Stimulated activated naive CD8-positive, alpha-beta T cell treated with anti-CD3 and anti-CD28 coated beads, Interleukin-15, Interleukin-2, amounts not matched to agents 100 ng/mL and 50 ng/mL, for 24 hours (primary cell): ENCODE data around the gene GLI3.

ENCODE experiments used
- H3K27ac Mint-ChIP-seq: one replicate; pipeline ENCODE4 v1.8.0; 2021; ENCODE audit warnings: mild to moderate bottlenecking, mixed read lengths
- H3K27me3 Mint-ChIP-seq: one replicate; pipeline ENCODE4 v1.8.0; 2021; ENCODE audit warnings: mixed read lengths
- H3K36me3 Mint-ChIP-seq: one replicate; pipeline ENCODE4 v1.8.0; 2021; ENCODE audit warnings: low read depth, mixed read lengths
- H3K4me1 Mint-ChIP-seq: one replicate; pipeline ENCODE4 v1.8.0; 2021; ENCODE audit warnings: low read depth, mixed read lengths
- H3K4me3 Mint-ChIP-seq: one replicate; pipeline ENCODE4 v1.8.0; 2021; ENCODE audit warnings: mild to moderate bottlenecking, mixed read lengths
- H3K9me3 Mint-ChIP-seq: one replicate; pipeline ENCODE4 v1.8.0; 2021; ENCODE audit warnings: mixed read lengths

GLI3 gene

DNA sequence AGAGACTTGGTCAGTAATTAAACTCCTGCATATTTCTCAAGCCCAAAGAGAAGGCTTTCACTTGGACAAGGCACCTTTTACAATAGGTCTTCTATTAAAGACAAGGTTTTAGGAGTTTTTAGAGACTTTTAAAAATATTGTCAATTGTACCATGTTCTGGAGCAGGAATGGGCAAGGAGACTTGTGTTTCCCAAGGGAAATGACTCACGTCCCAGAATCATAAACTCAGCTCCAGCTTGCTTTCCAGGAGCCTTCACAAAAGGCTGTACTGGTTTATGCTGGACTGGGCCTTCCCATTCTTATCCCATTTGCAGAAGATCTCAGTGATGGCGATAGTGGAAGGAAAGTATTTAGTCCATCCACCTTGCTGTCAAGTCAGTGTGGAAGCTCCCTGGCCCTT lies 7.8 kb upstream of the GLI3 start:
- H3K36me3 Mint-ChIP-seq = no peaks in the 10 kb centered on the region
- H3K27me3 Mint-ChIP-seq = peaks cover 22% of the 10 kb centered on the region
- H3K27ac Mint-ChIP-seq = no peak overlapping the region
- H3K4me3 Mint-ChIP-seq = no peak overlapping the region
- no peaks in the 10 kb centered on the region for H3K9me3 Mint-ChIP-seq
- H3K4me1 Mint-ChIP-seq = no peaks in the 10 kb centered on the region

DNA sequence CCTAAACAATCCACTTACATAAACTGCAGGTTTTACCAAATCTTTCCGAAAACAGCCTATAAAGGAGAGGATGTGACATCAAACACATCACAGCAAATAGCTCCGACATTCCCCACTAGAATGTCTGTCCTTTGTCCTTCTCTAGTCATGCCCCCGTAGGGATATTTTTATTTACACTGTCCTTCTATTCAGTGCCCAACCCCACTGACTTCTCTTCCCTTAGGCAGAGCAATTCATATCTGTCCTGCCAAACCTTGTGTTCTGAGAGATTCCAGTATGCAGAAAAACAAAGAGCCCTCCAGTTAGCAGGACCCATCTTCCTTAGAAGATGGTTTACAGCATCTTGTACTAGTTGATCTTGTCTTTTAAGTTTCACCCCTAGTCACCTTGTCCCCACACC lies 5.4 kb upstream of the GLI3 start:
- H3K4me1 Mint-ChIP-seq = no peaks in the 10 kb centered on the region
- no peaks in the 10 kb centered on the region for H3K36me3 Mint-ChIP-seq
- no peak overlapping the region for H3K4me3 Mint-ChIP-seq
- peaks cover 39% of the 10 kb centered on the region for H3K27me3 Mint-ChIP-seq
- H3K9me3 Mint-ChIP-seq = no peaks in the 10 kb centered on the region
- no peak overlapping the region for H3K27ac Mint-ChIP-seq

DNA sequence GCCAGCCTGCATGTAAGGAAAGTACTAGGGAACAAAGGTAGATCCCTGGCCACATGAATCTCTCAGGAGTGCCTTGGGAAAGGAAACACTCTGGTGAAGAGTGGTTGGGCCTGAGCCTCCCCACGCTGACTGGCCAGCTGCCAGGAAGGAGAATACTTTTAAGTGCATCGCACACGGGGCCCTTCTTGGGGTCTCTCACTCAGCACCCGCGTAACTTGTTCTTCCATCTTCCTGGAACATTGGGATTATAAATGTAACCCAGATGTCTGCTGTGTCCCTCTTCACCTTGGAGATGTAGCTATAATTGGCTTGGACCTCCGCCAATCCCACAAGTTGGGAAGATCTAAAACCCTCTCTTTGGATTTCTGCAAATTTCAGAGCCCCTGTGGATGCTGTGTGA lies 4.4 kb upstream of the GLI3 start:
- H3K9me3 Mint-ChIP-seq = no peaks in the 10 kb centered on the region
- no peaks in the 10 kb centered on the region for H3K4me1 Mint-ChIP-seq
- no peaks in the 10 kb centered on the region for H3K36me3 Mint-ChIP-seq
- H3K27me3 Mint-ChIP-seq = peaks cover 39% of the 10 kb centered on the region
- H3K27ac Mint-ChIP-seq = no peak overlapping the region
- no peak overlapping the region for H3K4me3 Mint-ChIP-seq

DNA sequence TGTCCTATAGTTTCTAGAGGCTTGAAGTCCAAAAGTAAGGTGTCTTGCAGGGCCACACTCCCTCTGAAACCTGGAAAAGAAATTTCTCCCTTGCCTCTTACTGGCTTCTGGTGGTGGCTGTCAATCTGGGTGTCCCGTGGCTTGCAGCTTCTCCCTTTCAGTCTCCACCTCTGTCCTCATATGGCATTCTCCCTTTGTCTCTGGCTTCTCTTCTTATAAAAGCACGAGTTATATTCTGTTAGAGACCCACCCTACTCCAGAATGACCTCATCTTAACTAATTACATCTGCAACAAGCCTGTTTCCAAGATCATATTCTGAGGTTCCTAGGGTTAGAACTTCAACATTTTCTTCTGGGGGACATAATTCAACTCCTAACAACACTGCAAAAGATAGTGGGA lies 3.4 kb upstream of the GLI3 start:
- Mint-ChIP-seq H3K27ac (no peak overlapping the region), H3K9me3 (no peaks in the 10 kb centered on the region), H3K36me3 (no peaks in the 10 kb centered on the region), H3K4me3 (no peak overlapping the region), H3K4me1 (peaks cover 7% of the 10 kb centered on the region), H3K27me3 (peaks cover 48% of the 10 kb centered on the region)

DNA sequence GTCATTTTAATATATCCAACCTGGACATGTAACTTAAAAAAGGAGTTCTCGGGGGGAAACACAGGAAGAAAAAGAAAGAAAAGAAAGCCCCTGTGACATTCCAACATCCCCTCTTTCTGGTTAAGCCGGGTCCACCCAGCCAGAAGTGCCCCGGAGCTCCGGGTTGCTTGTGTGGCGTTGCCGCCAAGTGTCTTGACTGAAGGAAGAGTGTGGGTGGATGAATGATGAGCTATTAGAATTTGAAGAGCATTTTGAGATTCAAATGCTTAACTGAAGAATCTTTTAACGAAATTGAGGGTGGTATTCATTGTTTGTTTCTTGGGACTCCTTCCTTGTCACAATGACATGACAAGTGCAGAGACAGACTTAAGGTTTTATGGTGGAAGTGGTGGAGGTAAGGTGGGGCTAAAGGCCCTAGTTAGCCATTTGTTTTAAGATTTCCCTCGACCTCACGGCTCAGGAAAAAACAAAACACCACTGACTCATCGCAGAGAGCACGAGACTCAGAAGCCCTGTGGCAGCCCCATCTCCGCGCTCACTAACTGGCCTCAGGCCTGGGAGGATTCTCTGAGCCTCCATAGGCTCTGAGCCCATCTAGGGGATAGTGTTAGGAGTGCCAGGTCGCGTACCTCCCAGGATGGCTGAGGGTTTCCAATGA lies 1.8 kb upstream of the GLI3 start:
- H3K27me3 Mint-ChIP-seq = peaks cover 62% of the 10 kb centered on the region
- peaks cover 7% of the 10 kb centered on the region for H3K4me1 Mint-ChIP-seq
- H3K9me3 Mint-ChIP-seq = no peaks in the 10 kb centered on the region
- peak overlapping the region; percentile 71 for H3K4me3 Mint-ChIP-seq
- H3K36me3 Mint-ChIP-seq = no peaks in the 10 kb centered on the region
- H3K27ac Mint-ChIP-seq = no peak overlapping the region

DNA sequence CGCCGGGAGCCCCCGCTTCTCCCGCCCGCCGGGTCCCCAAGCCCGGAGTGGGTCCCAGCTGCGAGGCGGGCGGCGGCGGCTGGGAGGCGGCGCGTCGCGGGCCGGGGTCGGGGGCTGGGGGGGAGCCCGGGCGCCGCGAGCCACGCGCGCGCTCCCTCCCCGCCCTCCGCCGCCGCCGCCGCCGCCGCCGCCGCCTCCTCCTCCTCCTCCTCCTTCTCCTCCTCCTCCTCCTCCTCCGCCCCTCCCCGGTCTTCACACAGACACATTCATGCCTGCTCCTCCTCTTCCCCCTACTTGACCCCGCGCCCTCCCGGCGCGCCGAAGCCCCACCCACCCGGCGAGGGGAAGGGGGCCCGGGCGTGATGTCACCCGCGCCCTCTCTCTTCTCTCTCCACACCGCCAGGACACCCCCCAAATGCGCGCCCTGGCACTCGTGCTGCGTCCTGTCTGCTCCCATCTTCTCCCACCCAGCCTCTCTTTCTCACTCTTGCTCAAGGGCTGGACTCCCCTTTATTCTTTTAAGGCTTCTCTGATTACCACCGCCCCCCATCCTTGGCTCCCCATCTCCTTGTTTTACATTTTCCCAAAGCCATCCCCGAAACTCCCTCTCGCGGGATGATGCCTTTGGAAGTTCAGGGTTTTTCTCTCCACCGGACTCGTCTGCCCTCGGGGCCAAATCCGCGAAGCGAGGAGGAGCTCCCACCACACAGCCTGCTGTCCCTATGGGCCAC lies 967 bp upstream of the GLI3 start:
- Mint-ChIP-seq H3K4me3 (peak overlapping the region; percentile 71), H3K36me3 (no peaks in the 10 kb centered on the region), H3K4me1 (peaks cover 7% of the 10 kb centered on the region), H3K27me3 (peaks cover 68% of the 10 kb centered on the region), H3K27ac (no peak overlapping the region), H3K9me3 (no peaks in the 10 kb centered on the region)

DNA sequence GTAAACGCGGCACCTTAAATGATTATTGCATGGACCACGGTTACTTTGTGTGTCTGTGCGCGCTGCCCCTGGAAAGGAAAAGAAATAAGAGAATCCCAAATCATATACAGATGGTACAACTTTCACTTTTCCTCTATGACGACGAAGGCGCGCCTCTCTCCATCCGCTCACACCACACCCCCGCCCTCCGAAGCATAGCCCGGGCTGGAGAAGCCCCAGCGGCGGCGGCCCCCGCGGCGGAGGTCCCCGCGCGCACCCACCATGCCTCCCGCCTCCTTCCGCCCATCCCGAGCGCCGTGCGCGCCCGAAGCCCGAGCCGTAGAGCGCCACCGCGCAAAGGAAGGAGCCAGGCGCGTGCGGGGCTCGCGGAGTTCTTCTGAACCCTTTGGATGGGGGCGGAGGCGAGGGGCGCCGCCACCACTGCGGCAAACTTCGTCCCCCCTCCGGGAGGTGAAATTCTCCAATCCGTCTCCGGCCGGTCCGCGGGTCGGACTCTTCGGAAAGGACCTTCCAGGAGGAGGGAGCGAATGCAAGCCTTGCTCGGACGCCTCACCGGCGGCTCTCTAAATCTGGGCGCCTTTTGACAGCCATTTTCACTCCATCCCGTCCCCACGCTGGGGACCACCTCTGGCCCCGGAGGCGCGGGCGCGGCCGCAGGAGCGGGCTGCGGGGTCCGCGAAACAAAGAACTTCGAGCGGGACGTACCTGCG lies 588 bp downstream of the GLI3 start:
- no peaks in the 10 kb centered on the region for H3K9me3 Mint-ChIP-seq
- peaks cover 7% of the 10 kb centered on the region for H3K4me1 Mint-ChIP-seq
- H3K4me3 Mint-ChIP-seq = peak overlapping the region; percentile 72
- H3K27ac Mint-ChIP-seq = no peak overlapping the region
- H3K36me3 Mint-ChIP-seq = no peaks in the 10 kb centered on the region
- H3K27me3 Mint-ChIP-seq = peaks cover 71% of the 10 kb centered on the region

DNA sequence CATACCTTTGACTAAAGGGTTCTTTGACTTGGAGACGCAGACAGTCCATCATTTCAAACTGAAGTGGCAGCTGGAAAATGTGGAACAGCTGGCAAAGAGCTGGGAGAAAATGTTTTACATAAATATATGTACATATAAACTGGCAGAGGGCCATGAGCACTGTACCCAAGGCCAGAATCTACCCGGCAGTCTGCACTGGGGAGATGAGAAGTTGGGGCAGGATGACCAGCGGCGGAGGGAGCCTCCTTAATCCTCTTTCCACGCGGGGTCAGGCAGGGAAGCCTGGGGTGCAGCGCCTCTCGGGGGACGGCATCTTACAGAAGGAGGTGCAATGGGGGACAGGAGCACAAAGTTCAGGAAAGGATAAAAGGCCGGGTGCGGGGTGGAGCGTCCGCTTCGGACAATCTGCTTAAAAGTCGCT lies 1.3 kb downstream of the GLI3 start:
- Mint-ChIP-seq H3K4me3 (peak overlapping the region; percentile 72), H3K36me3 (no peaks in the 10 kb centered on the region), H3K9me3 (no peaks in the 10 kb centered on the region), H3K4me1 (peaks cover 7% of the 10 kb centered on the region), H3K27ac (no peak overlapping the region), H3K27me3 (peaks cover 71% of the 10 kb centered on the region)

DNA sequence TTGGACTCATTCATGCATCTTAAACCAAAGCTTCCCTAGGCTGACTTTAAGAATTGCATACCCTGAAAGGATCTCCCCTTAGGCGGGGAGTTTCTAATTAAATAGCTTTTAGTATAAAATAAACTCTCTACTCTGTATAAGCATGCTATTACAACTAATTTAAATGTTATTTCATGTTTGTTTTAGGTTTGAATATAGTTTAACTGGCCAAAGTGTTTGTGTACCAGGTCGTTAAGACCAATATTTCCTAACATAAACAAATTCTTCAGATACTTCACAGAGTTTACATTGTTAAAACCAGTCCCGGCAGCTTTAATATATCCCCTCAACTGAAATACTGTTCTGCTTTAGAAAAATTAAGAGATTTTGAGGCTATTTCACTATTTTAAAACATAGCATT lies 2.3 kb downstream of the GLI3 start:
- H3K9me3 Mint-ChIP-seq = no peaks in the 10 kb centered on the region
- H3K4me1 Mint-ChIP-seq = peaks cover 7% of the 10 kb centered on the region
- H3K27ac Mint-ChIP-seq = no peak overlapping the region
- H3K36me3 Mint-ChIP-seq = no peaks in the 10 kb centered on the region
- no peak overlapping the region for H3K4me3 Mint-ChIP-seq
- peaks cover 72% of the 10 kb centered on the region for H3K27me3 Mint-ChIP-seq

DNA sequence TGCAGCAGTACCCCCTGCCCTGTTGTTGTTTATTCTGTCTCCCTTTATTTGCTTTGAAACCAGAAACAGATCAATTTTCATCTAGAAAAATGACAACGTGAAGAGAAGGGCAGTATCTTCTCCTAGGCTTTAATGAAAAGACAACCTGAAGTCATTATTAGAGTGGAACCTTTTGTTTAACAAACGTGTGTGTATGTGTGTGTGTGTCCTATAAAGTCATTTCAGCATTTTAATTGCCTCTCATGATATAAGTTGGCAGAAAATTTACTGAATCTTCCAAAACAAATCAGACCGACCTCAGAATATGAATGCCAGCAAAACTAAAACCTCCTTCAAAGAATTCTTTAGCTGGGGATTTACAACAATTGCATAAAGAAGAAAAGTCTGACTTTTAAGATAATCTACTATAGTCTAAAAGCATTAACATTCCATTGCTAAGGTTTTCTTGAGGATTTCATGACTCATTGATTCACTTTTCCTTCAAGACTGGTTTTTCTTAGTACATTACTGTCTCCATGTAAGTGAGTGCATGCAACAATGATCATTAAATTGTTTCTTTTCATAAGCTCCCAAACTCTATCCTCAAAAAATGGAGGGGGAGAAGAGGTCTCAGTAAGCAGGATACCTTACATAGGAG lies 3.2 kb downstream of the GLI3 start:
- peaks cover 7% of the 10 kb centered on the region for H3K4me1 Mint-ChIP-seq
- no peaks in the 10 kb centered on the region for H3K9me3 Mint-ChIP-seq
- H3K36me3 Mint-ChIP-seq = no peaks in the 10 kb centered on the region

DNA sequence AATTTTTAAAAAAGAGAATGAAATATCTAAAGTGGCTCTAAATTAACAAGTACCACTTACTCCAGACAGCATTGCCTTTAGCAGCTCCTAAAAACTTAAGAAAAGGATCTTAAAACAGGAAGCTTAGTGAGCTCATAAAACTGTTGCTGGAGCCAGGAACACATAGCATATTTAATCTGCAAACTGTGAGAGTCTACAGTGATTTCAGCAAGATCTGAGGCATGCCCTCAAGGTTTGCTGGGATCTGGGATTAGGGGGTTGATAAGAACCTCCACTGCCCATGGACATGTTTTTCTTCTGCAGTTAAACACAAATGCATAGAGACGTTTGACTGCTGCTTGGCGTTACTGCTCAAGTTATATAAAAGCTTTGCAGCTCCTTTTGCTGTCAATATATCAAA lies 3.8 kb downstream of the GLI3 start:
- no peak overlapping the region for H3K27ac Mint-ChIP-seq
- H3K4me1 Mint-ChIP-seq = peaks cover 7% of the 10 kb centered on the region
- no peaks in the 10 kb centered on the region for H3K36me3 Mint-ChIP-seq
- peaks cover 71% of the 10 kb centered on the region for H3K27me3 Mint-ChIP-seq
- no peaks in the 10 kb centered on the region for H3K9me3 Mint-ChIP-seq
- no peak overlapping the region for H3K4me3 Mint-ChIP-seq

More for the DNA sequence above, 3.2 kb downstream of the GLI3 start:
- H3K4me3 Mint-ChIP-seq = no peak overlapping the region
- H3K27me3 Mint-ChIP-seq = peaks cover 72% of the 10 kb centered on the region
- H3K27ac Mint-ChIP-seq = no peak overlapping the region

DNA sequence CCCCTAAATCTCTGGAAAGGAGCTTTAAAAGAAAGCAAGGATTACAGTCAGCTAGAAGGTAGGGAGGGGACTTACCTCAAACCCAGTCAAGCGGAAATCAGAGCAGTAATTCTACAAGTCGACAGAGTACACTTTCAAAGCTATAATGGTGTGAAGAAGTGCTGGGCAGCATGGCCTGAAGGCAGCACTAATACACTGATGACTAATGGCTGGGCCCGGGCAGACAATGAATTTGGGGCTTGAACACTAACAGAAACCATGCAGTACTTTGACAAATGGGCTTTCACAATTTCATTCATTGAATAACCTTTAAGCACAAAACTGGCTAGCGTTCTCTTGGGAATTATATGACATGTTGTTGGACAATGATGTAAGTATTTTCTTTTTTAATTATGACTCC lies 4.7 kb downstream of the GLI3 start:
- H3K4me1 Mint-ChIP-seq = peaks cover 12% of the 10 kb centered on the region
- no peaks in the 10 kb centered on the region for H3K9me3 Mint-ChIP-seq
- H3K27ac Mint-ChIP-seq = no peak overlapping the region
- H3K27me3 Mint-ChIP-seq = peaks cover 74% of the 10 kb centered on the region
- H3K4me3 Mint-ChIP-seq = no peak overlapping the region
- H3K36me3 Mint-ChIP-seq = no peaks in the 10 kb centered on the region

DNA sequence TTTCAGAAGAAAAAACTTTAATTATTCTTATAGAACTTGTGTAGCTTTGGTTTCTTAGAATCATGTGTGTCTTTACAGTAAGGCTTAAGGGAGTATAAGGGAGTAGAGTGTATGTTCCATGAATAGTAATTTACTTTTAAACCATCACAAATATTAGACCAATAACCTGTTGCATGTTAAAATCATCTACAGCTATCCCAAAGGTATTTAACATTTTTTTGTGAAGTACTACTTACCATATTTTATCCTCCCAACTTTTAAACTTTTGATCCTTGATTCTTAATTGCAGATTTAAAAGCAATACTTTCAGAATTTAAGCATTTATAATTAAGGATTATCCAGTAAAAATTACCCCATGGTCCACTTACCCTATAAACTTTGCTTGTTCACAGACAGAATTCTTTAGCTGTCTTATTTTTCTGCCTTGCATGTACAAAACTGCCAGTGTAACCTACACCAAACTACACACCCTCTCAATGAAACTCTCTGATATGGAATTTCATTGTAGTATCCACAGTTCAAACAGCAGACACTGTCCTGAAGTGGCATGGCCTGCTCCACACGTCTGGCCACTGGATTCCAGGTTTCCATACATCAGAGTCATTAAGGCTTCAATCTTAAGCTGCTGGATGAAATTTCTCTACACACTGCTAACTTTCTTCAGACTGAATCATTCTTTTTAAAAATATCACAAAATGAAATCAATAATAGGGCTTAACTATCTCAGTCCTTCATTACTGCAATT lies 5.8 kb downstream of the GLI3 start:
- no peak overlapping the region for H3K27ac Mint-ChIP-seq
- no peaks in the 10 kb centered on the region for H3K9me3 Mint-ChIP-seq
- H3K36me3 Mint-ChIP-seq = no peaks in the 10 kb centered on the region
- H3K27me3 Mint-ChIP-seq = peaks cover 84% of the 10 kb centered on the region
- no peak overlapping the region for H3K4me3 Mint-ChIP-seq
- peaks cover 12% of the 10 kb centered on the region for H3K4me1 Mint-ChIP-seq

DNA sequence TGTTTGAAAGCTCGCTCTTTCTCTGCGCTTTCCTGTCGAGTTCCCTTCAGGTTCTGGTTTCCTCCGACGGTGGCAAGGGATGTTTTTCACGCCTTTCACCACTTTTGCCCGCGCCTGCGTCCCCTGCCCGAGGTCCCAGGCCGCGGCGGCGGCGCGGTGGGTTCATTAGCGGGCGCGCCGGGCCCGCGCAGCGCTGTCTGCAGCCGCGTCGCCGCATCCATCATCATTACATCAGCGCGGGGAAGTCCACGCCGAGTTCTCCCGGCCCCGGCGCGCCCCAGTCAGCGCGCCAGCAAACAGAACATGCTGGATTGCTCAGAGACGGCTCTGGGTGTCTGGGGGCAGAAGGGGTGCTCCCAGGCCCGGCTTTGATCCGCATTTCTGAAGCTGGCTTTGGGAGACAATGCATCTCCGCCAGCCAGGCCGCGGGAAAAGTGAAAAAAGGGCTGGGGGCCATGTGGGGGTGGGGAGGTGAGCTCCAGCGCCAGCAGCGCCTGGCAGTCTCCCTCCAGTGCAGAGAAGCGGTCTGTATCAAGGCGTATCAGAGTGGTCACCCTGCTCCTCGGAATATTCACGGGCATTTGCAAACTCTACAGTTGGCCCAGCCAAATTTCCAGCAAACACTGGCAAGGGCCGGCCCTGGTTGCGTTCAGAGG lies 8.9 kb downstream of the GLI3 start:
- H3K27ac Mint-ChIP-seq = no peak overlapping the region

More for the DNA sequence above, 8.9 kb downstream of the GLI3 start:
- Mint-ChIP-seq H3K4me1 (peaks cover 5% of the 10 kb centered on the region), H3K4me3 (peak overlapping the region; percentile 42), H3K27me3 (peaks cover 70% of the 10 kb centered on the region), H3K36me3 (no peaks in the 10 kb centered on the region), H3K9me3 (no peaks in the 10 kb centered on the region)
